DND-41 (cell line): ENCODE measurements around the gene SLCO4A1.

ENCODE experiments used
- CTCF ChIP-seq: IDR thresholded peaks from 2 replicates; pipeline ENCODE4 v1.5.1; 2012; ENCODE audit warnings: borderline replicate concordance, low read length, moderate library complexity, mild to moderate bottlenecking; ENCODE audit not compliant: poor library complexity, severe bottlenecking; ENCODE audit errors: extremely low read depth
- EZH2 ChIP-seq: IDR thresholded peaks from 3 replicates; pipeline ENCODE4 v1.6.1; 2012; ENCODE audit warnings: borderline replicate concordance, low read depth, mild to moderate bottlenecking, moderate library complexity, low read length, inconsistent platforms; ENCODE audit not compliant: severe bottlenecking

- TF ChIP-seq CTCF (no peak), EZH2 (no peak)
These were observed 16.3 kb upstream of the SLCO4A1 start for GRCh38 chr20:62625921-62626547.
